GM12878 (cell line): ENCODE data around the gene ZNF620. TPM values are rescaled to one million over a fixed set of nuclear protein-coding genes. Genes with fewer than 3 reads are reported as not detected.
A peak's percentile ranks its signal among the peaks of the same experiment; 100 is the strongest.
"Not testable (repeated sequence)": the region's sequence is repeated elsewhere in the genome, so short reads cannot be mapped to it uniquely, and the experiment has no call there.

Experiments used
- ATAC-seq: fragments of 200-7000 bp; cut with Tn5 transposase; 3 replicates; pipeline ENCODE4 v1.9.1; 2020; ENCODE audit warnings: mild to moderate bottlenecking, moderate library complexity
- BruUV-seq: library from RNA; stranded (reverse); fragments of 400-500 nt; replicated peaks from 2 replicates; lab custom pipeline; 2021; lab: Mats Ljungman, UMichigan
- CTCF ChIA-PET: fragments of 300-600 bp; sonication (Branson Sonifier 250); formaldehyde crosslinking; extraction: SDS; loops from one replicate; lab custom pipeline; 2021; ENCODE audit warnings: inconsistent platforms; lab: Yijun Ruan, JAX
- POLR2A ChIA-PET: fragments of 350-600 bp; formaldehyde crosslinking; extraction: SDS; loops from one replicate; lab custom pipeline; 2021; ENCODE audit warnings: inconsistent platforms; lab: Charles Lee
- RAD21 ChIA-PET: fragments of 300-600 bp; sonication (Branson Sonifier 250); formaldehyde crosslinking; loops from one replicate; lab custom pipeline; 2023; ENCODE audit warnings: antibody characterized with exemption; ENCODE audit not compliant: unreplicated experiment; lab: Charles Lee
- SMC1A ChIA-PET: fragments of 300-600 bp; sonication (Branson Sonifier 250); formaldehyde crosslinking; loops from one replicate; lab custom pipeline; 2023; ENCODE audit not compliant: unreplicated experiment, uncharacterized antibody; lab: Charles Lee
- DNase-seq: peaks from one replicate; pipeline ENCODE4 v3.0.0-alpha.2; 2011; ENCODE audit warnings: low read depth, low spot score
- FAIRE-seq: peaks from 3 replicates; lab custom pipeline; 2011; peaks lifted over from hg19 to GRCh38; lab: Jason Lieb, UNC
- H2AFZ ChIP-seq: 2 replicates; pipeline ENCODE4 v1.6.0; 2011; ENCODE audit warnings: low read depth, low read length, control low read depth; ENCODE audit not compliant: control insufficient read depth
- H3K27ac ChIP-seq: 2 replicates; pipeline ENCODE4 v1.5.1; 2011; ENCODE audit warnings: control low read depth; ENCODE audit not compliant: control insufficient read depth, insufficient read depth
- H3K27me3 ChIP-seq, 2 experiments: replicated peaks in 1 of 2; 2 replicates each; pipeline versions ENCODE4 v1.6.0 to v1.6.1; 2011; ENCODE audit warnings: low read length in 1 of 2; ENCODE audit not compliant: control insufficient read depth in 2 of 2, insufficient read depth in 2 of 2
- H3K36me3 ChIP-seq, 2 experiments: 2 replicates each; pipeline ENCODE4 v1.5.1; 2011; ENCODE audit warnings: low read length in 1 of 2; ENCODE audit not compliant: control insufficient read depth in 2 of 2, insufficient read depth in 2 of 2
- H3K4me1 ChIP-seq: 2 replicates; pipeline ENCODE4 v1.6.1; 2011; ENCODE audit warnings: mild to moderate bottlenecking, low read length, moderate library complexity, mixed read lengths; ENCODE audit not compliant: control insufficient read depth, insufficient read depth
- H3K4me2 ChIP-seq: 2 replicates; pipeline ENCODE4 v1.6.0; 2011; ENCODE audit warnings: control low read depth; ENCODE audit not compliant: control insufficient read depth, insufficient read depth
- H3K4me3 ChIP-seq: fragments of 200-600 bp; sonication (generic); 2 replicates; pipeline ENCODE4 v1.5.1; 2016
- H3K79me2 ChIP-seq: 2 replicates; pipeline ENCODE4 v1.6.0; 2011; ENCODE audit warnings: low read length; ENCODE audit not compliant: control insufficient read depth, insufficient read depth
- H3K9ac ChIP-seq: 2 replicates; pipeline ENCODE4 v1.8.0; 2011; ENCODE audit warnings: low read length, control low read depth, mixed read lengths; ENCODE audit not compliant: control insufficient read depth, insufficient read depth
- H3K9me3 ChIP-seq: replicated peaks from 3 replicates; pipeline ENCODE4 v1.5.1; 2011; ENCODE audit warnings: mild to moderate bottlenecking, low read length; ENCODE audit not compliant: control insufficient read depth, insufficient read depth
- H4K20me1 ChIP-seq: 2 replicates; pipeline ENCODE4 v1.6.0; 2011; ENCODE audit not compliant: control insufficient read depth, insufficient read depth
- ATF2 ChIP-seq: IDR thresholded peaks from 2 replicates; pipeline ENCODE4 v1.6.1; 2012; ENCODE audit warnings: low read length, inconsistent platforms
- EGR1 ChIP-seq, 2 experiments: IDR thresholded peaks; 1 replicate in 1 of 2; 2 replicates in 1 of 2; pipeline ENCODE4 v1.6.1; 2011 to 2012; ENCODE audit warnings: low read depth in 2 of 2, low read length in 2 of 2, borderline replicate concordance in 1 of 2, mild to moderate bottlenecking in 1 of 2, moderate library complexity in 1 of 2
- JUNB ChIP-seq: IDR thresholded peaks from 2 replicates; pipeline ENCODE4 v1.6.1; 2016; ENCODE audit warnings: antibody characterized with exemption, mild to moderate bottlenecking
- NFXL1 ChIP-seq: fragments of 450-650 bp; IDR thresholded peaks from 2 replicates; pipeline ENCODE4 v1.6.1; 2017; ENCODE audit warnings: antibody characterized with exemption, mild to moderate bottlenecking, borderline replicate concordance
- NRF1 ChIP-seq: conservative IDR thresholded peaks from 2 replicates; pipeline ENCODE4 v1.6.1; 2011; ENCODE audit warnings: mild to moderate bottlenecking, low read depth, low read length, improper control_type of control experiment
- RELA ChIP-seq: fragments of 450-650 bp; IDR thresholded peaks from 2 replicates; pipeline ENCODE4 v1.8.0; 2014; ENCODE audit warnings: borderline replicate concordance; ENCODE audit not compliant: partially characterized antibody
- SUPT20H ChIP-seq: IDR thresholded peaks from 2 replicates; pipeline ENCODE4 v1.6.1; 2011; ENCODE audit warnings: low read depth, mild to moderate bottlenecking, low read length, moderate library complexity, borderline replicate concordance; ENCODE audit not compliant: control insufficient read depth
- YY1 ChIP-seq: IDR thresholded peaks from 2 replicates; pipeline ENCODE4 v1.6.1; 2011; ENCODE audit warnings: low read depth, mild to moderate bottlenecking, low read length
- ZNF217 ChIP-seq: fragments of 450-650 bp; IDR thresholded peaks from 2 replicates; pipeline ENCODE4 v1.6.1; 2017; ENCODE audit warnings: antibody characterized with exemption, mild to moderate bottlenecking
- ZNF687 ChIP-seq: fragments of 450-650 bp; IDR thresholded peaks from 2 replicates; pipeline ENCODE4 v1.6.1; 2017; ENCODE audit warnings: mild to moderate bottlenecking, moderate library complexity
- WGBS: methylation state at CpG from one replicate; pipeline ENCODE4 v1.1.6; 2016; ENCODE audit warnings: low lambda C conversion rate; ENCODE audit not compliant: insufficient replicate concordance, insufficient coverage; ENCODE audit errors: missing lambda C conversion rate; 5-methylcytosine and 5-hydroxymethylcytosine counted together
- in situ Hi-C: fragments of 300-500 bp; cut with MboI; formaldehyde crosslinking; loops from 9 replicates; pipeline ENCODE4 v1.14.3; 2018; ENCODE audit warnings: mixed read lengths
- intact Hi-C: fragments of 100-400 bp; cut with micrococcal nuclease; formaldehyde crosslinking; loops from one replicate; pipeline ENCODE4 v1.14.2; 2022; ENCODE audit not compliant: unreplicated experiment
- polyA plus RNA-seq, 11 experiments: library from polyadenylated mRNA; depleted of rRNA in 4 of 11; unstranded in 6 of 11; stranded (reverse) in 5 of 11; fragments of >200 nt; fragmentation: Nextera tagmentation in 4 of 11; fragmentation: Illumina TruSeq in 1 of 11; extraction: Ambion mirVana in 4 of 11; extraction: Trizol in 1 of 11; gene quantifications; 1 replicate in 1 of 11; 2 replicates in 10 of 11; pipeline versions ENCODE4 v1.2.1 to v1.2.3, GENCODE V29; 2011 to 2016; ENCODE audit warnings: inconsistent platforms in 2 of 11, missing spikeins in 2 of 11, low read depth in 1 of 11
- total RNA-seq, 4 experiments: library from RNA; depleted of rRNA in 3 of 4; stranded (reverse); fragments of >200 nt in 3 of 4; fragmentation: Illumina TruSeq in 1 of 4; extraction: Trizol in 1 of 4; gene quantifications; 2 replicates each; pipeline versions ENCODE4 v1.2.1 to v1.2.3, GENCODE V29; 2013 to 2021

The ZNF620 gene
- total and polyA plus RNA-seq, 10 of the 15 experiments (the other 5 are each of a cell fraction or from before 2014, with no cell fraction given), result 1.3 to 4.3 (median 2.2) TPM

DNA sequence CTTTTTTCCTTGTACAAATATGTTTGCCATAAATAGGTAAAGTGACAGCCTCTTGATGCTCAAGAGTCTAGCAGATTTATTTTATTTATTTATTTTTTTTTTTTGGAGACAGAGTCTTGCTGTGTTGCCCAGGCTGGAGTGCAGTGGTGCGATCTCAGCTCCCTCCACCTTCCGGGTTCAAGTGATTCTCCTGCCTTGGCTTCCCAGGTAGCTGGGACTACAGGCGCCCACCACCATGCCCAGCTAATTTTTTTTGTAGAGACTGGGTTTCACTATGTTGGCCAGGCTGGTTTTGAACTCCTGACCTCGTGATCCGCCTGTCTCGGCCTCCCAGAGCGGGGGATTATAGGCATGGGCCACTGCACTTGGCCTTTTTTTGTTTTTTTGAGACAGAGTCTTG is 43.0 kb upstream of the ZNF620 start:
- H3K9me3 ChIP-seq, H3K27ac ChIP-seq, H3K4me3 ChIP-seq, H3K4me1 ChIP-seq, RAD21 ChIA-PET, CTCF ChIA-PET, H4K20me1 ChIP-seq, intact Hi-C loops, H3K27me3 ChIP-seq, FAIRE-seq, H3K9ac ChIP-seq, DNase-seq, ATAC-seq, H2AFZ ChIP-seq, in situ Hi-C loops, H3K4me2 ChIP-seq, BruUV-seq: not testable (repeated sequence)
- WGBS, result 100% methylated on average over 7 of the region's 7 CpGs
- Histone ChIP-seq H3K36me3 (peaks cover 9 to 32% of the 10 kb centered on the region in 2 experiments), H3K79me2 (peaks cover 22% of the 10 kb centered on the region)
- POLR2A ChIA-PET, result interaction anchor here (1.0 kb wide), 1 partner anchor 16 kb away, joined by 3 read pairs; no protein-coding TSS in a partner anchor
- SMC1A ChIA-PET, result interaction anchor here (1.7 kb wide), 1 partner anchor 16 kb away, joined by 3 read pairs; no protein-coding TSS in a partner anchor

- H3K9ac ChIP-seq, result no peak overlapping the region
- SMC1A ChIA-PET, result interaction anchor here (1.7 kb wide), 1 partner anchor 15 kb away, joined by 3 read pairs; no protein-coding TSS in a partner anchor
- POLR2A ChIA-PET, result interaction anchor here (1.0 kb wide), 1 partner anchor 15 kb away, joined by 3 read pairs; no protein-coding TSS in a partner anchor
- H3K4me1 ChIP-seq, result peaks cover 3% of the 10 kb centered on the region
- no peaks in the 10 kb centered on the region for H3K27me3 ChIP-seq
- peaks cover 9 to 28% of the 10 kb centered on the region in 2 experiments for H3K36me3 ChIP-seq
- RAD21 ChIA-PET, result no interaction called here
- WGBS, result 94% methylated on average over 2 of the region's 2 CpGs
- H3K79me2 ChIP-seq, result peaks cover 15% of the 10 kb centered on the region
- in situ Hi-C loops (no loop called here), intact Hi-C loops (no loop called here)
- no peak overlapping the region for H2AFZ ChIP-seq
- FAIRE-seq (no peak), ATAC-seq (peak; percentile 8; the same call in 2 of the 3 replicates), DNase-seq (no peak)
- TF ChIP-seq ZNF687 (no peak), JUNB (no peak), NRF1 (no peak), ATF2 (no peak), ZNF217 (no peak), RELA (no peak), YY1 (no peak), NFXL1 (no peak), EGR1 (IDR thresholded peaks at IDR 0.05; ENCODE audit: borderline replicate concordance in 1 of 2, low read depth in 2 of 2, low read length in 2 of 2) (no peak), SUPT20H (no peak)
- H3K4me2 ChIP-seq, result no peak overlapping the region
- H3K9me3 ChIP-seq, result no peaks in the 10 kb centered on the region
- H4K20me1 ChIP-seq, result no peaks in the 10 kb centered on the region
- no TSS peak for BruUV-seq
- no peak overlapping the region for H3K27ac ChIP-seq
- H3K4me3 ChIP-seq, result no peak overlapping the region
- CTCF ChIA-PET, result no interaction called here
Measured at GRCh38 chr3:40463579-40463978, 42.3 kb upstream of the ZNF620 start.
